ENCODE data around the gene DPH7.
"Not testable (repeated sequence)": the region's sequence is repeated elsewhere in the genome, so short reads cannot be mapped to it uniquely, and the experiment has no call there.

DPH7 gene

GRCh38 chr9:137606005-137606621 is 27.4 kb upstream of the DPH7 start:
- peak; percentile 72 for DNase-seq

GRCh38 chr9:137605121-137606004 is 26.6 kb upstream of the DPH7 start, which contains the start of gene ARRDC1:
Gene ARRDC1 (plus strand): TSS chr9:137605686. CDS start chr9:137605718, 32 bp downstream.
- DNase-seq, result peak; percentile 86

DNA sequence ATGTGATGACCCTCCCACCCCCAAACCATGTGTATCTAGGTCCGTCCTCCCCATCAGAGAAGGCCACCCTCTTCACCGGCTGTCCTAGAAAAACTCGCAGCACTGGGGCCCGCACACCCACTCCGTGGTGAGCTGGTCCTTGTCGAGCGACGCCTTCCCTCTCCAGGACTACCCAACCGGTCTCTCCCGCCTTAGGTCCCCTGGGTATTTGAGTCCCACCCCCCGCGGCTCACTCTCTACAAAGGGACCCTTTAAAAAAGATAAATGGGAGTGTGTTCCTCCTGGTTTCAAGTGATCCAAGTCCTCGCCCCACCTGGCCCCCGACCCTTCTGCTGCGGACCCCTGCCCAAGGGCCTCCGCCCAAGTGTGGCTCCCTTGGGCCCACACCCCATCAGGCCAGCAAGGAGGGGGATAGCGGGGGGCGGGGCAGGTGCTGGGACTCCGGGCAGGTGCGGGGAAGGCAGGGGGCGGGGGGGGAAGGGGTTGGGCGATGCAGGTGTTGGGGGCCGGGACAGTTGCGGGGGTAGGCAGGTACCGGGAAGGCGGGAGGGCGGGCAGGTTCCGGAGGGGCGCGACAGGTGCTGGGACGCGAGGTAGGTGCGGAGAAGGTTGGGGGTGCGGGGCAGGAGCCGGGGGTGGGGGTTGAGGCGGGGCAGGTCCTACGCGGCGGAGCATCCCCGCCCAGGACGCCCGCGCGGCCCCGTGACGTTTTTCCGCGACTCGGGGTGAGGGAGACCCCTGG is 25.8 kb upstream of the DPH7 start:
- DNase-seq, result no peak

- no peak for DNase-seq
Measured at GRCh38 chr9:137603879-137604278, 25.2 kb upstream of the DPH7 start.

GRCh38 chr9:137602661-137603060 is 23.9 kb upstream of the DPH7 start:
- no peak for DNase-seq

DNA sequence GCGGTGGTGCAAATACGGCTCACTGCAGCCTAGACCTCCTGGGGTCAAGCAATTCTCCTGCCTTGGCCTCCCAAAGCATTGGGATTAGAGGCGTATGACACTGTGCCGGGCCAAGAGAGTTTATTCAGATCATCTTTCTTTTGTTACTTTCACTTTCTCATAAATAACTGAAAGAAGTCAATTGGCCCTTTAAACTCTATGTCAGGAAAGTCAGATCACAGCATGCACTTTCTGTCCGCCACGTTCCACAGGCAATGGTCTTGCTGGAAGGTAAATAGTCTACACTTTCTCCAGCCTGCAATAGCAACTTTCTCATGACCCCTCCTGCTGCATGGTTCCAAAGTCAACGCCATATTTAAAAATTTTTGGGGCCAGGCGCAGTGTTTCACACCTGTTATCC is 20.2 kb upstream of the DPH7 start:
- DNase-seq, result no peak

DNA sequence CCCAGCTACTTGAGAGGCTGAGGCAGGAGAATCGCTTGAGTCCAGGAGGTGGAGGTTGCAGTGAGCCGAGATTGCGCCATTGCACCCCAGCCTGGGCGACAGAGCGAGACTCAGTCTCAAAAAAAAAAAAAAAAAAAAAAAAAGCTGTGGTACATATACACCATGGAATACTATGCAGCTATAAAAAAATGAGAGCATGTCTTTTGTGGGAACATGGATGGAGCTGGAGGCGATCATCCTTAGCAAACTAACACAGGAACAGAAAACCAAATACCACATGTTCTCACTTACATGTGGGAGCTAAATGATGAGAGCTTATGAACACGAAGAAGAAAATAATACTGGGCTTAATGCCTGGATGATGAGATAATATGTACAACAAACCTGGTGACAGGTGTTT is 17.9 kb upstream of the DPH7 start:
- DNase-seq, result not testable (repeated sequence)

DNA sequence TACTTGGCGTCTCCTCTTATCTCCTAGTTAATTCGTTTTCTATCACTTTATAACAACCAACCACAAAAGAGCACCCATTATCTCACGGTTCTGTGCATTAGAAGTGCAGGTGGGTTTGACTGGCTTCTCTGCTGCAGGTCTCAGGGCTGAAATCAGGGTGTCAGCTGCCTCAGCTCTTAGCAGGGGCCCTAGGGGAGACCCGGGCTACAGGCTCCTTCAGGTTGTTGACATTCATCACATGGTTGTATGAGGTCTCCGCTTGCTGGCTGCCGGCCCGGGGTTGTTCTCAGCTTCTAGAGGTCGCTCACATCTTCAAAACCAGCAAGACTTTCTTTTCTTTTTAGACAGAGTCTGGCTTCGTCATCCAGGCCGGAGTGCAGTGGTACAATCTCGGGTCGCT is 14.5 kb upstream of the DPH7 start:
- no peak for DNase-seq

DNA sequence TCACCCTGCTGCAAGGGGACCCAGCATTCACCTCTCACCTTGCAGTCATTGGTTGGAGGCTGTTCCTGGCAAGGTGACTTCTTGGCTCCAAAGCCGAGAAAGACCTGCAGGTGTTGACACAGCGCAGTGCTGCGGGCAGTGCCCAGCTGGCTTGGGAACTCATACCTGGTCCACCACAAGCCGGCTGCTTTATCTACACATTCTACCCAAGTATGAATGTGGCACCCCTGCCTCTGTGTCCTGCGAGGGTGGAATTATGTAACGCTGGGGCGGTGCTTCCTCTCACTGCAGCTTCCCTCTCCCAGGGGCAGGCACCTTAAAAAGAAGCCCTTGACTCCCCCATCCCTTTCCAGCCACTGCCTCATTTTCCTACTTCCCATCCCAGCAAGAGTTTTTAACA is 14.0 kb upstream of the DPH7 start:
- no peak for DNase-seq

DNA sequence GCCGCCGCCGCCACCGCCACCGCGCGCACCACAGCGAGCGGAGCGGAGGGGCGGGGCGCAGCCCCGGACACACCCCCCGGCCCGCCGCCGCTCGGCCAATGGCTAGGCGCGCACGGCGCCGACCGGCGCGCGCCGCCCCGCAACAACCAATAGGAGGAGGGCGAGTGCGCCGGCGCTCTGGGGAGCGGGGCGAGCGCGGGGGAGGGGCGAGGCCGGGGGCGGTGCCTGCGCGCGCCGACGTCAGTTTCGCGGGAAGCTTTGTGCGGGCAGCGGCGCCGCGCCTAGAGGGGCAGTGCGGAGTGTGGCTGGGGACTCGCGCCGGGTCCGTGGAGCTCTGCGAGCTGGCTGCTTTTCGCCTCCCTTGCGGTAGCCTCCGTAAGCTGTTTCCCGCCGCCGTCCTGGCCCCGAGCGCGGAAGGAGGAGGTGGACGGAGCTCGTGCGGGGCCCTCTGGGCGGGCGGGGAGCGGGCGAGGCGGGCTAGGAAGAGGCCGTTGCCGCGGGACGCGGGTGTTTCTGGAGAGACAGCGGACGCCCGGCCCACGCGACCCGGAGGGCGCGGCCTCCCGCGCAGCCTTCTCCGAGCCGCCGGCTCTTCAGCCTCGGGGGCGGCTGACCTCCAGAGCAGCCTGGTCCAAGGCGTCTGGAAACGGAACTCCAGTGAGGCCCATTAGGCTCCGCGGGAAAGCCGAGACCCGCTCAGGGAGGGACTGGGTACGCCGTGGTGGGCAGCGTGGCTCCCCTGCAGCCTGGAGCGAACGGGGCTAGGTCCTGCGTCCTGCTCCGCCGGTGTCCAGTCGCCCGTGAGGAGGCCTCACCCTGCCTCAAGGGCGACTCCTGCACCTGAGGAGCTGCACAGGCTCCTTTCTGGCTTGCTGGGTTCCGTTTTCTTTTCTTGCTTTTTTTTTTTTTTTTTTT is 12.0 kb upstream of the DPH7 start, which contains the start of gene ZMYND19:
ZMYND19 (minus strand) TSS at position 44 of the 915 bp plus-strand sequence. CDS start 249 bp downstream, outside the sequence.
- peak; percentile 78 for DNase-seq

- no peak for DNase-seq
Measured at GRCh38 chr9:137590123-137590468, 11.4 kb upstream of the DPH7 start.

DNA sequence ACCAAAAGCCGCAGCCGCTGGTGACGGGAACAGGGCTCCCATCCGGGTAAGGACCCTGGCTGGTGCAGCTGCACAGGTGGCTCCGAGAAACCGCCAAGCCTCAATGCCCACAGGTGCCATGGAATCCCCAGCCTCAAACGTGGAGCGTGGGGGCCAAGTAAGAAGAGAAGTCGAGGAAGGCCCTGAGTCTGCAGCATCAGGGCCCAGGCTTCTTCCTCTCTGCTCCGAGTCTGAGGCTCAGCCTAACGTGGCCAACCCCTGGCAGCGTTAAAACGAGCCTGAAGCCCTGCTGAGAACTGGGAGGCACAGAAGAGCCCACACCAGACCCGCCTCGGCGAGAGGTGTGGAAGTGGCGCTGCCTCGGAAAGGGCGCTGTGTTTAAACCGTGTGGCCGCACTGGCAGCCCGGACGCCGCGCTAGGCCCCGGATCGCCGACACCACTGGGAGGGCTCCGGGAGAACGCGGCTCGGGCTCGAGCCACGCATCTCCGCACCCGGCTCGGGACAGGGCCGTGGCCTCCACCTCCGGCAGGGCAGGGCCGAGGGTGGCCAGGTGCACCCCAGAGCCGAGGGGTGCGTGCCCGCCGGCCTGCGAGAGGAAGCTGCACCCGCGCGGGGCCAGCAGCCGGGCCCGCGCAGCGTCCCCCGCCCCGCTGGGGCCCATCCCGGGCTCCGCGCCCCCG is 10.9 kb upstream of the DPH7 start:
- DNase-seq, result peak; percentile 20

- no peak for DNase-seq
Measured at GRCh38 chr9:137588891-137589290, 10.2 kb upstream of the DPH7 start.

- DNase-seq, result no peak
Measured at GRCh38 chr9:137588311-137588710, 9.6 kb upstream of the DPH7 start.

GRCh38 chr9:137586854-137587253 is 8.1 kb upstream of the DPH7 start:
- no peak for DNase-seq

- no peak for DNase-seq
Measured at GRCh38 chr9:137583957-137584356, 5.2 kb upstream of the DPH7 start.

- no peak for DNase-seq
Measured at GRCh38 chr9:137583347-137583746, 4.6 kb upstream of the DPH7 start.

DNA sequence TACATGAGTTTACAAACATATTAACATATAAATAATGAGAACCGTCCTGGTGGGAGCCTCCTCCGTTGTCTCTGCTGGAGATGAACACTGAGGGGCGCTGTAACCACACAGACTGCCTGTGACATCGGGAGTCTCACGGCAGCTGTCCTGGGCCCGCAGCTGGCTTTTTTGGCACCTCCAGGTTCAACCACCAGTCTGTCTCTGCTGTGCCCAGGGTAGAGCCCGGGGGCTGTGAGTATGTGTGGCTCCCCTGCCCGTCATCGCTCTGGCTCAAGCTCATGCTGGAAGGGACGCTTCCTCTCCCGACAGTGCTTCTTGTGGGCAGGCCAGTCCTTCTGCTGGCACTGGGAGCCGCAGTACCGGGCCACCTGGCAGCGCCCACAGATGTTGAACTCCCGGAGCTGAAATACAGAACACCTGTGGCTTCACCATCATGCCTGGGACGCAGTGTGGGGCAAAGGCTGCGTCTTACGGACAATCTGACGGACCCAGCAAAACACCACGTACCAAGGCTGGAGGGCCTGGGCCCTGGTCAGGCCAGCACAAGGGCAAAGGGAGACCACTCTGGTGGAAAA is 3.6 kb upstream of the DPH7 start:
- no peak for DNase-seq

GRCh38 chr9:137581361-137582285 is 2.9 kb upstream of the DPH7 start:
- DNase-seq, result no peak

DNA sequence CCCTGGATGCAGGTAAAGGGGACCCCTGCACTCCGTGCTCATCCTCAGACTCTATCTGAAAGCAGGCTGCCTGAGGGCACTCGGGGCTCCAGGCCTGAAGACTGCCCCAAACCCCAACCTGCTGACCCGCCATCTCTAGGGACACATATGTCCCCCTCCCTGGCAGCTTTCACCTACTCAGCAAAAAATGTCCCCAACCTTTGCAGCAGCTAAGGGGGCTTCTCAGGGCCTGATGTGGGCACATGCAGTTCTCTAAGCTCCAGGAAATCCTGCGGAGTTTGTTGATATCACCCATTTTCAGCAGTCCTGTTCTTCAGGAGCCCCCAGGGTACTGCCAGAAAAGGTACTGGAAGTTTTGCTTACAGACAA is 2.2 kb upstream of the DPH7 start:
- no peak for DNase-seq

Data from NCI-H146 (cell line).